ENCODE results near the gene ABCD3.
"Not testable (repeated sequence)": the region's sequence is repeated elsewhere in the genome, so short reads cannot be mapped to it uniquely, and the experiment has no call there.

ABCD3 gene

DNA sequence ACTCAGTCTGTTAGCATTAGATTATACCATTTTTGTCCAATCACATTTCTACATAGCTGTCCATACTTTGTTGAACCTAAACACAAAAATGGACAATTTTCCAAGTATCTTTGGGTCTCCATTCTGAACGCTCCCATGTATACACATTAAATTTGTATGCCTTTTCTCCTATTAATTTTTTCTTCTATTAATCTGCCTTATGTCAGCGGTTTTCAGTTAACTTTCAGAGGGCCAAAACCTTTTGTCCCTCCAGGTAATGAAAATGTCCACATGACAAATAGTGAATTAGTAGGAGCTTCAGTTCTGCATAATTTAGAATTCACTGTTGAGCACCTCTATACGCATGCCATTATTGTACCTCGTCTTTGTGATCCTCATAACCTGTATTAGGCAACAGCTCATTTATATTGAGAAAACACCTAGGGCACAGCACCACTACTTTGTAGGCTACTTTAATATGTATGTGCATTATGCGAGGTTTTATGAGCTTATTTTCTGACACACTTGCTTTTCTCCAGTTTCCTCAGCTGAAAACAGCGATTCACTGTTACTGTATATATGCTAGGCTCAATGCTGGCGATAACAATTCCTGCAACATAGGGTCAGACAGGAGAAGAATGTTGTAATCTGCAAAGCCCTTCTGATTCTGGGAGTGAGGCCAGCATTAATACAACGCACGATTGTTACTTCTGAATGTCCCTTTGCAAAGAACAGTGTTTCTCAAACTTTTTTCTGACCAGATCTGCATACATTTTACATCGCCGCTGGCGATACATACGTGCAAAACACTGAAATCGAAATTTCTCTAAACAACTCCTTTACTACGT lies 1.1 kb upstream of the ABCD3 start:
- no peak for DNase-seq (ENCODE audit: low read depth)
- TF ChIP-seq CTCF (IDR thresholded peaks at IDR 0.05; ENCODE audit: control insufficient read depth, extremely low read depth, insufficient read depth), result no peak
- peak overlapping the region; percentile 78 for H3K4me3 ChIP-seq (ENCODE audit: low read depth, low read length)

DNA sequence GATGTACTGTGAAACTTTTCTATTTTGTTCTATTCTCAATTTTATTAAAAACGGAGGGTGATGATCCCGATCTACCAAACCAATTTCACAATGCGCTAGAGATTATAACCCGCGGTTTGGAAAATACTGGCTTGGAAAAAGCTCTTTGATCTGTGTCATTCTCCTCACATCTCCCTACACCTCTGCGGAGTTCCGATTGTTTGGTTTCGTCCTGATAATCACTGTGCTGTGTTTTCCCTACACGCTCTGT lies 536 bp upstream of the ABCD3 start:
- no peak for TF ChIP-seq CTCF (IDR thresholded peaks at IDR 0.05; ENCODE audit: control insufficient read depth, extremely low read depth, insufficient read depth)
- no peak for DNase-seq (ENCODE audit: low read depth)
- peak overlapping the region; percentile 78 for H3K4me3 ChIP-seq (ENCODE audit: low read depth, low read length)

GRCh38 chr1:94418664-94419655 lies 771 bp downstream of the ABCD3 start:
- DNase-seq (ENCODE audit: low read depth), result no peak
- peak overlapping the region; percentile 78 for H3K4me3 ChIP-seq (ENCODE audit: low read depth, low read length)
- no peak for TF ChIP-seq CTCF (IDR thresholded peaks at IDR 0.05; ENCODE audit: control insufficient read depth, extremely low read depth, insufficient read depth)

GRCh38 chr1:94422115-94422820 lies 4.1 kb downstream of the ABCD3 start:
- no peak for DNase-seq (ENCODE audit: low read depth)
- no peak overlapping the region for H3K4me3 ChIP-seq (ENCODE audit: low read depth, low read length)
- TF ChIP-seq CTCF (IDR thresholded peaks at IDR 0.05; ENCODE audit: control insufficient read depth, extremely low read depth, insufficient read depth), result no peak

GRCh38 chr1:94425821-94426484 lies 7.8 kb downstream of the ABCD3 start:
- DNase-seq (ENCODE audit: low read depth), result peak; percentile 46
- no peak for TF ChIP-seq CTCF (IDR thresholded peaks at IDR 0.05; ENCODE audit: control insufficient read depth, extremely low read depth, insufficient read depth)
- peak overlapping the region; percentile 29 for H3K4me3 ChIP-seq (ENCODE audit: low read depth, low read length)

DNA sequence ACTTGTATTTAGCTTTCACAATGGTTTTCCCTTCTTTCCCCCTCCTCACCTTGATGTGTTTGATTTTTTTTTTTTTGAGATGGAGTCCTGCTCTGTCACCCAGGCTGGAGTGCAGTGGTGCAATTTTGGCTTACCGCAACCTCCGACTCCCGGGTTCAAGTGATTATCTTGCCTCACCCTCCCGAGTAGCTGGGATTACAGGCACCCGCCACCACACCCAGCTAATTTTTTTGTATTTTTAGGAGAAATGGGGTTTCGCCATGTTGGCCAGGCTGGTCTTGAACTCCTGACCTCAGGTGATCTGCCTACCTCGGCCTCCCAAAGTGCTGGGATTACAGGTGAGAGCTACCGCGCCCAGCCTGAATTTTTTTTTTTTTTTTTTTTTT lies 8.3 kb downstream of the ABCD3 start:
- DNase-seq (ENCODE audit: low read depth), result not testable (repeated sequence)
- H3K4me3 ChIP-seq (ENCODE audit: low read depth, low read length), result peak overlapping the region; percentile 29

Measured in LNCaP clone FGC (cell line).